Thyroid gland (tissue), 4 donors: Measurements from ENCODE around the gene SOX21.

ENCODE experiments used
- POLR2A ChIP-seq, 2 donors: fragments of 450-650 bp; IDR thresholded peaks; one replicate each; pipeline ENCODE4 v1.6.1; 2017; ENCODE audit warnings: antibody characterized with exemption in 2 of 2, mild to moderate bottlenecking in 2 of 2, moderate library complexity in 1 of 2
- TF ChIP-seq, protein P1 (sequence below), 6 experiments: fragments of 200-600 bp in 3 of 6; fragments of 450-650 bp in 3 of 6; sonication (generic) in 3 of 6; IDR thresholded peaks; one replicate each; pipeline ENCODE4 v1.5.1; 2016 to 2019; ENCODE audit warnings: antibody characterized with exemption in 6 of 6, mild to moderate bottlenecking in 2 of 6, inconsistent platforms in 1 of 6, moderate library complexity in 1 of 6

DNA sequence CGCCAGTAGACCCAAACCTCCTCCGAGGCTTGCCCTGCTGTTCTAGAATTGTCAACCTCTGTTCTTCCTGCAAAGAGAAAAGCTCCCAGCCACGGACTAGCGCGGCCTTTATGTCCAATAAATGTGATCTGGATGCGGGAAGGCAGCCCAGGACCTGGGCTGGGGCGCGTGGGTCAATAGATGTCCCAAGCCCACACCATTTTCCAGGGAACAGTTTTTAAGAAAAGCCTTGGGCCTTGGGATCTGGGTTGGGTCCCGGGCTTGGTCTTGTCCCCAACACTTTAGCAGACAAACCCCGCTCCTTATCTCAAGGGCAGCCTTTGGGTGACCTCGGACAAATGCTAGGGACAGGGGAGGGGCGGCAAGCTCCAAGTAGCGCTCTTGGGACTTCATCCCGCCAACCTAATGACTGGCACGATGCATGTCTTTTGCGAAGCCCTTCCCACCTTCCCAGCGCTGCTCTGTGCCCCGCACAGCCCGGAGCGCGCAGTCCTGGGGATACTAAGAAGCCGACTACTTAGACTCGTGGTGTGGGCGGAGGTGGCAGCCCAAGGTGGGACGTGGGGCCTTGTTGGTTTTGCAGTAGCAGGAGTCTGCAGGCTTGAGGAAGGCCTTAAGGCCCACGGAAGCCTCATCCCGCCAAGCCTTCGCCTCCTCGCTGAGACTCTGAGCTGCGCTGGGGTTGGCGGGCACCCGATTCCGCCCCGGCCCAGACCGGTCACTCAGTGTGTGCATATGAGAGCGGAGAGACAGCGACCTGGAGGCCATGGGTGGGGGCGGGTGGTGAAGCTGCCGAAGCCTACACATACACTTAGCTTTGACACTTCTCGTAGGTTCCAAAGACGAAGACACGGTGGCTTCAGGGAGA is 10.8 kb downstream of the SOX21 start:
- TF ChIP-seq, protein P1, sequence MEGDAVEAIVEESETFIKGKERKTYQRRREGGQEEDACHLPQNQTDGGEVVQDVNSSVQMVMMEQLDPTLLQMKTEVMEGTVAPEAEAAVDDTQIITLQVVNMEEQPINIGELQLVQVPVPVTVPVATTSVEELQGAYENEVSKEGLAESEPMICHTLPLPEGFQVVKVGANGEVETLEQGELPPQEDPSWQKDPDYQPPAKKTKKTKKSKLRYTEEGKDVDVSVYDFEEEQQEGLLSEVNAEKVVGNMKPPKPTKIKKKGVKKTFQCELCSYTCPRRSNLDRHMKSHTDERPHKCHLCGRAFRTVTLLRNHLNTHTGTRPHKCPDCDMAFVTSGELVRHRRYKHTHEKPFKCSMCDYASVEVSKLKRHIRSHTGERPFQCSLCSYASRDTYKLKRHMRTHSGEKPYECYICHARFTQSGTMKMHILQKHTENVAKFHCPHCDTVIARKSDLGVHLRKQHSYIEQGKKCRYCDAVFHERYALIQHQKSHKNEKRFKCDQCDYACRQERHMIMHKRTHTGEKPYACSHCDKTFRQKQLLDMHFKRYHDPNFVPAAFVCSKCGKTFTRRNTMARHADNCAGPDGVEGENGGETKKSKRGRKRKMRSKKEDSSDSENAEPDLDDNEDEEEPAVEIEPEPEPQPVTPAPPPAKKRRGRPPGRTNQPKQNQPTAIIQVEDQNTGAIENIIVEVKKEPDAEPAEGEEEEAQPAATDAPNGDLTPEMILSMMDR (IDR thresholded peaks at IDR 0.05) = no peak
- TF ChIP-seq POLR2A (IDR thresholded peaks at IDR 0.05) = no peak
